Ishikawa (cell line): ENCODE measurements around the gene GLIS1.

ENCODE experiments used
- CEBPB ChIP-seq: IDR thresholded peaks from 2 replicates; pipeline ENCODE4 v1.6.1; 2012
- YY1 ChIP-seq: IDR thresholded peaks from 2 replicates; pipeline ENCODE4 v1.6.1; 2012; ENCODE audit warnings: low read depth

DNA sequence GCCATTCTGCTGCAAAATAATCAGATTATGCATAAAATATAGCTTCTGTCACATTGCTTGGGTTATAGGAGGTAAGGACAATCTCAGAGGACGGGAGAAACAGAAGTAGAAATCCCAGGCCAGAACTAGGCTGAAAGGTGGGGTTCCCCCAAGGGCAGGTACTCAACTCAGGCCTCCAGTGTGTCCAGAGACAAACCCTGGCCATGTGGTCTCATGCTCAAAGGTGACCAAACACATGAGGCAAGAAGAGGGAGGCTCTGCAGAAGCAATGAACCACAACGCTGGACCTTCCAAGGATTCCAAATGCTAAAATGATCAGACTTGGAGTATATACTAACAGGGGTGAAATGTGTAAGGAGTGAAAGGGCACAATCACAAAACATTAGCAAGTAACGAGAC, 176.0 kb downstream of the GLIS1 start:
- TF ChIP-seq CEBPB (no peak), YY1 (no peak)
